Breast epithelium (tissue), 3 donors: Measurements from ENCODE around the gene CAV1.

Experiments used
- CTCF ChIP-seq, 3 donors: fragments of 450-650 bp; IDR thresholded peaks; one replicate each; pipeline ENCODE4 v1.5.1; 2016 to 2017; ENCODE audit warnings: antibody characterized with exemption in 3 of 3, mild to moderate bottlenecking in 3 of 3, moderate library complexity in 3 of 3
- POLR2A ChIP-seq: fragments of 450-650 bp; IDR thresholded peaks from one replicate; pipeline ENCODE4 v1.6.1; 2016; ENCODE audit warnings: antibody characterized with exemption, mild to moderate bottlenecking, moderate library complexity

GRCh38 chr7:116598278-116598677 is 73.4 kb downstream of the CAV1 start:
- no peak for TF ChIP-seq POLR2A
- TF ChIP-seq CTCF (IDR thresholded peaks at IDR 0.05), result no peak
